Panc1 (cell line): ENCODE results near the gene TENM3.

Experiments
- POLR2AphosphoS5 ChIP-seq: IDR thresholded peaks from 2 replicates; pipeline ENCODE4 v1.6.1; 2012; ENCODE audit warnings: mild to moderate bottlenecking, low read depth, low read length, moderate library complexity
- SIN3A ChIP-seq: IDR thresholded peaks from 2 replicates; pipeline ENCODE4 v1.6.1; 2012; ENCODE audit warnings: low read depth, mild to moderate bottlenecking, low read length, moderate library complexity, borderline replicate concordance; ENCODE audit not compliant: insufficient read depth
- TCF7L2 ChIP-seq: IDR thresholded peaks from 2 replicates; pipeline ENCODE4 v1.6.1; 2011; ENCODE audit warnings: mild to moderate bottlenecking, low read depth, low read length, inconsistent platforms
- TF ChIP-seq, protein P1 (sequence below): fragments of 450-650 bp; IDR thresholded peaks from 2 replicates; pipeline ENCODE4 v1.5.1; 2017; ENCODE audit warnings: mild to moderate bottlenecking
- TF ChIP-seq, protein P2 (sequence below), 2 experiments: IDR thresholded peaks; 2 replicates each; pipeline ENCODE4 v1.6.1; 2011 to 2012; ENCODE audit warnings: low read depth in 2 of 2, control low read depth in 1 of 2, low read length in 1 of 2, mild to moderate bottlenecking in 1 of 2, moderate library complexity in 1 of 2; ENCODE audit not compliant: insufficient read depth in 1 of 2

DNA sequence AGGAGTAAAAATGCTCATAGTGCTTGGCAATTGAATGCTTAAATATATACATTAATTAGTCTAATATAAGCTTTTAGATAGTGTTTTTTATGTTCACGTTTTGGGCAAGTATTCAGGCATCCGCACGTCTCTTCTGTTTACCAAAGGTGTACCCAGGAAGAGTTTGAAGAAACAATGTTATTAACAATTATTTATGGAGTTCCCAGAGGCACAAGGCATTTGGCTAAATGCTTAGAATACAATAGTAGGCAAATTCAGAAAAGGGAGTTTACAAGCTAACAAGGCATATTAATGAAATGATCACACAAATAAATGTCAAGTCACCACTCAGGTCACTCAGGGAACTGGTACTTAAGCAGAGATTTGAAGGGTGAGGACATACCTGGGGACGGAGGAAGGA, 294.8 kb downstream of the TENM3 start:
- TF ChIP-seq, protein P1, sequence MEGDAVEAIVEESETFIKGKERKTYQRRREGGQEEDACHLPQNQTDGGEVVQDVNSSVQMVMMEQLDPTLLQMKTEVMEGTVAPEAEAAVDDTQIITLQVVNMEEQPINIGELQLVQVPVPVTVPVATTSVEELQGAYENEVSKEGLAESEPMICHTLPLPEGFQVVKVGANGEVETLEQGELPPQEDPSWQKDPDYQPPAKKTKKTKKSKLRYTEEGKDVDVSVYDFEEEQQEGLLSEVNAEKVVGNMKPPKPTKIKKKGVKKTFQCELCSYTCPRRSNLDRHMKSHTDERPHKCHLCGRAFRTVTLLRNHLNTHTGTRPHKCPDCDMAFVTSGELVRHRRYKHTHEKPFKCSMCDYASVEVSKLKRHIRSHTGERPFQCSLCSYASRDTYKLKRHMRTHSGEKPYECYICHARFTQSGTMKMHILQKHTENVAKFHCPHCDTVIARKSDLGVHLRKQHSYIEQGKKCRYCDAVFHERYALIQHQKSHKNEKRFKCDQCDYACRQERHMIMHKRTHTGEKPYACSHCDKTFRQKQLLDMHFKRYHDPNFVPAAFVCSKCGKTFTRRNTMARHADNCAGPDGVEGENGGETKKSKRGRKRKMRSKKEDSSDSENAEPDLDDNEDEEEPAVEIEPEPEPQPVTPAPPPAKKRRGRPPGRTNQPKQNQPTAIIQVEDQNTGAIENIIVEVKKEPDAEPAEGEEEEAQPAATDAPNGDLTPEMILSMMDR, result no peak
- no peak for TF ChIP-seq SIN3A
- TF ChIP-seq, protein P2, sequence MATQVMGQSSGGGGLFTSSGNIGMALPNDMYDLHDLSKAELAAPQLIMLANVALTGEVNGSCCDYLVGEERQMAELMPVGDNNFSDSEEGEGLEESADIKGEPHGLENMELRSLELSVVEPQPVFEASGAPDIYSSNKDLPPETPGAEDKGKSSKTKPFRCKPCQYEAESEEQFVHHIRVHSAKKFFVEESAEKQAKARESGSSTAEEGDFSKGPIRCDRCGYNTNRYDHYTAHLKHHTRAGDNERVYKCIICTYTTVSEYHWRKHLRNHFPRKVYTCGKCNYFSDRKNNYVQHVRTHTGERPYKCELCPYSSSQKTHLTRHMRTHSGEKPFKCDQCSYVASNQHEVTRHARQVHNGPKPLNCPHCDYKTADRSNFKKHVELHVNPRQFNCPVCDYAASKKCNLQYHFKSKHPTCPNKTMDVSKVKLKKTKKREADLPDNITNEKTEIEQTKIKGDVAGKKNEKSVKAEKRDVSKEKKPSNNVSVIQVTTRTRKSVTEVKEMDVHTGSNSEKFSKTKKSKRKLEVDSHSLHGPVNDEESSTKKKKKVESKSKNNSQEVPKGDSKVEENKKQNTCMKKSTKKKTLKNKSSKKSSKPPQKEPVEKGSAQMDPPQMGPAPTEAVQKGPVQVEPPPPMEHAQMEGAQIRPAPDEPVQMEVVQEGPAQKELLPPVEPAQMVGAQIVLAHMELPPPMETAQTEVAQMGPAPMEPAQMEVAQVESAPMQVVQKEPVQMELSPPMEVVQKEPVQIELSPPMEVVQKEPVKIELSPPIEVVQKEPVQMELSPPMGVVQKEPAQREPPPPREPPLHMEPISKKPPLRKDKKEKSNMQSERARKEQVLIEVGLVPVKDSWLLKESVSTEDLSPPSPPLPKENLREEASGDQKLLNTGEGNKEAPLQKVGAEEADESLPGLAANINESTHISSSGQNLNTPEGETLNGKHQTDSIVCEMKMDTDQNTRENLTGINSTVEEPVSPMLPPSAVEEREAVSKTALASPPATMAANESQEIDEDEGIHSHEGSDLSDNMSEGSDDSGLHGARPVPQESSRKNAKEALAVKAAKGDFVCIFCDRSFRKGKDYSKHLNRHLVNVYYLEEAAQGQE (IDR thresholded peaks at IDR 0.05; ENCODE audit: insufficient read depth in 1 of 2, low read depth in 2 of 2, low read length in 1 of 2), result no peak
- no peak for TF ChIP-seq TCF7L2
- no peak for TF ChIP-seq POLR2AphosphoS5
